Epithelial cell of esophagus (primary cell): ENCODE data around the gene CEP250.
"Not testable (repeated sequence)": the region's sequence is repeated elsewhere in the genome, so short reads cannot be mapped to it uniquely, and the experiment has no call there.

ENCODE experiments used
- DNase-seq: peaks from one replicate; pipeline ENCODE4 v3.0.0; 2010; ENCODE audit warnings: low read depth
- H3K4me3 ChIP-seq: 2 replicates; pipeline ENCODE4 v1.5.1; 2011; ENCODE audit warnings: mild to moderate bottlenecking, low read length, control low read depth
- TF ChIP-seq, protein P1 (sequence below): IDR thresholded peaks from 2 replicates; pipeline ENCODE4 v1.5.1; 2011; ENCODE audit warnings: low read depth, mild to moderate bottlenecking, low read length, control low read depth, inconsistent platforms; ENCODE audit not compliant: insufficient read depth; ENCODE audit errors: missing control alignments

CEP250 gene

DNA sequence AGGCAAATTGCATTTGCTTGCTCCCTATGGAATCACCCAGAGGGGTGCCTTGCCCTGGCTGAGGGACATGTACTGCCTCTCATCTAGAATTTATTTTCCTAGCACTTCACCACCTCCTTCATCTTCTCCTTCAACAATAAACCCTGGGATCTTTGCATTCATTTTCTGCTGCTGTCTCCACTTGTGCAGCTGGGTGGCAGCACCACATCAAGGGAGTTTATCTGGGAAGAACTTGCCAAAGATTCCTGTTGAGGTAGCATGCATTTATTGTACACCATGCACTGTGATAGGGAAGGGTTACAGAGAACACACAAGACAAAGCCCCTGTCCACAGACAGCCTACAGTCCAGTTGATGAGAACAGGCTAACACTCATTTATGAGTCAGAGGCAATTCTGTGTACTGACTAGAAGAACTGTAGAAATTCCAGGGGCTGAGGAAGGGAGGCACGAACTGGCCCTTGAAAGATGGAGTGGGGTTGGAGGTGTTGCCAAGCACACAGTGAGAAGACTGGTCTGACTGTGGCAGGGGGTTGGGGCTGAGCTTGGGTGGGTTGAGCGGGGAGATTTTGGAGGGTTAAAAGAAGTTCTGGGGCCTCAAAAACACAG lies 56.5 kb downstream of the CEP250 start:
- DNase-seq: peak; percentile 58
- H3K4me3 ChIP-seq: no peak overlapping the region
- TF ChIP-seq, protein P1, sequence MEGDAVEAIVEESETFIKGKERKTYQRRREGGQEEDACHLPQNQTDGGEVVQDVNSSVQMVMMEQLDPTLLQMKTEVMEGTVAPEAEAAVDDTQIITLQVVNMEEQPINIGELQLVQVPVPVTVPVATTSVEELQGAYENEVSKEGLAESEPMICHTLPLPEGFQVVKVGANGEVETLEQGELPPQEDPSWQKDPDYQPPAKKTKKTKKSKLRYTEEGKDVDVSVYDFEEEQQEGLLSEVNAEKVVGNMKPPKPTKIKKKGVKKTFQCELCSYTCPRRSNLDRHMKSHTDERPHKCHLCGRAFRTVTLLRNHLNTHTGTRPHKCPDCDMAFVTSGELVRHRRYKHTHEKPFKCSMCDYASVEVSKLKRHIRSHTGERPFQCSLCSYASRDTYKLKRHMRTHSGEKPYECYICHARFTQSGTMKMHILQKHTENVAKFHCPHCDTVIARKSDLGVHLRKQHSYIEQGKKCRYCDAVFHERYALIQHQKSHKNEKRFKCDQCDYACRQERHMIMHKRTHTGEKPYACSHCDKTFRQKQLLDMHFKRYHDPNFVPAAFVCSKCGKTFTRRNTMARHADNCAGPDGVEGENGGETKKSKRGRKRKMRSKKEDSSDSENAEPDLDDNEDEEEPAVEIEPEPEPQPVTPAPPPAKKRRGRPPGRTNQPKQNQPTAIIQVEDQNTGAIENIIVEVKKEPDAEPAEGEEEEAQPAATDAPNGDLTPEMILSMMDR: peak; percentile 77

DNA sequence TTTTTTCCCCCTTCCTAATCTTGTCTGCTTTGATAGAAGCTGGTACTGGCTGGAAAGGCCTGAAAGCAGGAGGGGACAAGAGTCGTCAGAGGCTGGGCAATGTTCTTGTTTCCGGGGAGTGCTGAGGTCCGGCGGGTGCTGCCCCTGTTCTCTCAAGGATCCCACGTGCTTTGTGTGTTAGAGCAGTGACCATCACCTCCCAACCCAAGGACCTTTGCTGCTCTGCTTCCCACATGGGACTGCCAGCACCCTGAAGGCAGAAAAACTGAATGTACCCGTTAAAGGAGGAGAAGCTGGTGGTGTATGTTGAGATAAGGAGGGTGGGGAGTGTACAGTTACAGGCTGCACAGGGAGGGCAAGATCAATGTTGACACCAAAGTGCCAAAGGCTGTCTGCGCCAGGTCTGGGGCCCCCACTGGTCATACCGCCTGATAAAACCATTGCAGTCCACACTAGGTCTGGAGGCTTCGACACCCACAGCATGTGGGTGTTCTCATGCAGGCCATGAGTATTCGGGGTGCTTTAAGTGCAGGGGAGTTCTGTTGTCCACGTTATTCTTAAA lies 59.1 kb downstream of the CEP250 start:
- no peak for DNase-seq
- no peak overlapping the region for H3K4me3 ChIP-seq
- TF ChIP-seq, protein P1: no peak

DNA sequence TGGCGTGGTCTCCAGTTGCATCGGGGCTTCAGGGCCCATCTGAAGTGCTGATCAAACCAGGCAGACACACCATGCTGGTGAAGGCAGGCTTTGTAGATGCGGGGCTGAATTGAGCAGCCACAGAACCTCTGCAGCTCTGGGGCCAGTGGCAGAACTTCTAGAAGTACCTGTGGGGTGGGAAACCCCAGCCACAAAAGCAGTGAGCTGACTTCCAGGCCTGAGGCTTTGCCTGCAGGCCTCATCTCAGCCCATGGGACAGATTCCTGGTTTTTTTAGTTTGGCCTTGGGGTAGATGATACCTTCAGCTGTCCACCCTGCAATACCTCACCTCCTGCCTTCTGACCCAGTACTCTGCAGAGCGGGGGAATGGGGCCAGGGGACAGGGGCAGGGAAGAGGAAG lies 59.9 kb downstream of the CEP250 start:
- no peak for DNase-seq
- TF ChIP-seq, protein P1: no peak
- no peak overlapping the region for H3K4me3 ChIP-seq

DNA sequence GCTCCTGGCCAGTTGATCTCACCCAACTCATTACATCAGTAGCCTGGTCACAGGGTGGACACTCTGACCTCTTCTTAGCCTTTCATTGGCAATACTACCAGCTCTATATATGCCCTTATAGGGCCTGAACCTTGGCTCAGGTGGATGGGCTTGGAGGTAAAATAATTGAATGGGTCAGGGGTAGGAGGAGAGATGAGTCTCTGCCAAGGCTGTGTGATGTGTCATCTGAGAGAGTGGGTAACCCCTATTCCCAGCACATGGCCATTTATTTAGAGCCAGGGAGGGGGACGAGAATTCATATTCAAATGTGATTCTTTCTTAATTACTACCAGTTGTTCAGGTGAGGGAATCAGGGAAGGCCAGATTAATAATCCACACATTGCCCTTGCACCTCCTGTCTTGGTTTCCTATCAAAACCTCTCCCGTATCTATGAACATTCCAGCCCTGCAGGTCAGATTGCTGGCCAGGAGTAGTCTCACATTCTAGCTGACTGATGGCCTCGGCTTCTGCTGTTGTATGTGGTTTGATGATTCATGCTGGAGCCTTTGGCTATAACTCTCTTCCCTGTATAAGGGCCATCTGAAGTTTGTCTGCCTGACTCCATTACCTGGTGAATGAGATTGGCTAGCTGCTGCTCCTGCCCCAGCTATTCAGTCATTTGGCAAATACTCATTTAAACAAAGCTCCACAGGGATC lies 60.7 kb downstream of the CEP250 start:
- TF ChIP-seq, protein P1: no peak
- H3K4me3 ChIP-seq: no peak overlapping the region
- DNase-seq: peak; percentile 88

DNA sequence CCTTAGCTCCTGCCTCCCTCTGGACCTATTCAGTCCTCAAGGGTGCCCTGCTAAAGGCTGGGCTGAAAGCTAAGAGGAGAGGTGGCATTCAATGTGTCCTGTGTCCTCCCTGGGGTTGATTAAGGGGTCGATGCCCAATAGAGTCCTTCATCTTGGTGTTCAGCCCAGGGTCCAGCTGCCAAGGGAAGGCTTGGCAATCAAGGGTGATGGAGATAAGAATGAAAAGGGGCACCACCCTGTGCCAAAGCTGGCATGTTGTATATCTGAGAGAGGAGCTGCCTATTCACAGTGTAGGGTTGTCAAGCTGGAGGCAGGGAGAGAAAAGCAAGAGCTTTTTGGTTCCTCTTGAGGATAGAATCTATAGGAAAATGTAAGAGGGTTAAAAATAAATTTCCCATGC lies 61.7 kb downstream of the CEP250 start:
- H3K4me3 ChIP-seq: no peak overlapping the region
- TF ChIP-seq, protein P1: no peak
- no peak for DNase-seq

DNA sequence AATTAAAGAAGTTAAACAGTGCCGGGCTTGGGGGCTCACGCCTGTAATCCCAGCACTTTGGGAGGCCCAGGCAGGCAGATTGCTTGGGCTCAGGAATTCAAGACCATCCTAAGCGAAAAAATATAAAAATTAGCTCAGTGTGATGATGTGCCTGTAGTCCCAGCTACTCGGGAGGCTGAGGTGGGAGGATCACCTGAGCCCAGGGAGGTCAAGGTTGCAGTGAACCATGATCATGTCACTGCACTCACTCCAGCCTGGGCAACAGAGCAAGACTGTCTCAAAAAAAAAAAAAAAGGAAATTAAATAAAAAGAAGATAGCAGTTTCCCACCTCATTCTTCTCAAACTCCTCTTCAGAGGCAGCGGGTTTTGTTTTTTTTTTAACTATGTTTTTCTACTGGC lies 62.4 kb downstream of the CEP250 start:
- H3K4me3 ChIP-seq, DNase-seq: not testable (repeated sequence)

DNA sequence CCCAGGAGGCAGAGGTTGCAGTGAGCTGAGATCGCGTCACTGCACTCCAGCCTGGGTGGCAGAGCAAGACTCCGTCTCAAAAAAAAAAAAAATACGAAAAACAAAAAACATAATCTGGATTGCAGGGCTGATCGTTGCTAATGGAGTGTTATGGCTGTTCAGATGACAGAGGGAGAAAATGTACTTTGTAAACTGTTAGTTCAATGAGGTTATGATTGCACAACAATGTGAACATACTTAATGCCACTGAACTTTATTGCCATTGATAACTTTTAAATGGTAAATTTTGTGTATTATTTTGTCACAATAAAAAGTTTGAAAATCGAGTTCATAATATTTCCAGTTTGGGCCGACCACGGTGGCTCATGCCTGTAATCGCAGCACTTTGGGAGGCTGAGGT lies 63.6 kb downstream of the CEP250 start:
- DNase-seq: no peak
- TF ChIP-seq, protein P1: no peak
- H3K4me3 ChIP-seq: no peak overlapping the region
